HCT116 (cell line): ENCODE measurements around the gene ZNF20. TPM values are rescaled to one million over a fixed set of nuclear protein-coding genes. Genes with fewer than 3 reads are reported as not detected.

Source experiments
- ATAC-seq: fragments of 200-7000 bp; cut with Tn5 transposase; 2 replicates; pipeline ENCODE4 v1.9.1; 2020; ENCODE audit warnings: mild to moderate bottlenecking, moderate library complexity
- BruUV-seq: library from RNA; stranded (reverse); fragments of 400-500 nt; replicated peaks from 2 replicates; lab custom pipeline; 2021; lab: Mats Ljungman, UMichigan
- CTCF ChIA-PET: fragments of 300-600 bp; sonication (Branson Sonifier 250); formaldehyde crosslinking; loops from one replicate; lab custom pipeline; 2021; ENCODE audit warnings: antibody characterized with exemption; lab: Charles Lee
- POLR2A ChIA-PET: fragments of 300-600, 350-600 bp; sonication (Branson Sonifier 250); formaldehyde crosslinking; loops from one replicate; lab custom pipeline; 2021; ENCODE audit warnings: antibody characterized with exemption; lab: Charles Lee
- RAD21 ChIA-PET, 2 experiments: fragments of 300-600 bp; sonication (Branson Sonifier 250); formaldehyde crosslinking; loops; one replicate each; lab custom pipeline; 2023; ENCODE audit warnings: low total read pairs in 2 of 2; ENCODE audit not compliant: uncharacterized antibody in 2 of 2, unreplicated experiment in 2 of 2, low non-redundant PET in 1 of 2; lab: Charles Lee
- DNase-seq: peaks from one replicate; pipeline ENCODE4 v3.0.0-alpha.2; 2010; ENCODE audit warnings: low read depth, low spot score
- H2AFZ ChIP-seq: fragments of 200-600 bp; shearing (Covaris generic), sonication (generic); 2 replicates; pipeline ENCODE4 v1.6.1; 2017; ENCODE audit warnings: low read depth, mixed run types, mixed read lengths, antibody characterized with exemption, low read length; ENCODE audit not compliant: poor library complexity, severe bottlenecking
- H3K27ac ChIP-seq: 2 replicates; pipeline ENCODE4 v1.5.1; 2012; ENCODE audit warnings: low read depth, low read length
- H3K27me3 ChIP-seq: fragments of 200-600 bp; sonication (generic); 2 replicates; pipeline ENCODE4 v1.6.1; 2016; ENCODE audit warnings: mixed run types, low read length, mixed read lengths; ENCODE audit not compliant: insufficient read depth
- H3K36me3 ChIP-seq, 2 experiments: fragments of 200-500 bp in 1 of 2; fragments of 200-600 bp in 1 of 2; sonication (Bioruptor generic) in 1 of 2; sonication (generic) in 1 of 2; 2 replicates each; pipeline versions ENCODE4 v1.5.1 to v1.6.1; 2014 to 2016; ENCODE audit warnings: low read length in 2 of 2, inconsistent platforms in 1 of 2, mixed read lengths in 1 of 2, mixed run types in 1 of 2; ENCODE audit not compliant: insufficient read depth in 2 of 2, control insufficient read depth in 1 of 2
- H3K4me1 ChIP-seq, 2 experiments: fragments of 200-600 bp in 1 of 2; sonication (generic) in 1 of 2; 2 replicates each; pipeline versions ENCODE4 v1.5.1 to v1.6.1; 2012 to 2017; ENCODE audit warnings: low read length in 2 of 2, inconsistent platforms in 1 of 2, mild to moderate bottlenecking in 1 of 2, mixed read lengths in 1 of 2, mixed run types in 1 of 2, moderate library complexity in 1 of 2; ENCODE audit not compliant: insufficient read depth in 2 of 2, control insufficient read depth in 1 of 2
- H3K4me2 ChIP-seq: fragments of 200-600 bp; sonication (generic); 2 replicates; pipeline ENCODE4 v1.6.1; 2017; ENCODE audit warnings: mixed run types, low read length, mixed read lengths
- H3K4me3 ChIP-seq, 2 experiments: fragments of 200-600 bp in 1 of 2; sonication (generic) in 1 of 2; replicated peaks in 1 of 2; 2 replicates each; pipeline ENCODE4 v1.5.1; 2011 to 2016; ENCODE audit warnings: low read length in 2 of 2, control low read depth in 1 of 2, low read depth in 1 of 2, mild to moderate bottlenecking in 1 of 2, mixed read lengths in 1 of 2, mixed run types in 1 of 2
- H3K79me2 ChIP-seq: fragments of 200-600 bp; sonication (generic); 2 replicates; pipeline ENCODE4 v1.6.1; 2017; ENCODE audit warnings: mild to moderate bottlenecking, mixed run types, low read length, moderate library complexity, mixed read lengths; ENCODE audit not compliant: insufficient read depth
- H3K9ac ChIP-seq: fragments of 200-600 bp; sonication (generic); 2 replicates; pipeline ENCODE4 v1.6.1; 2016; ENCODE audit warnings: low read length, mixed read lengths
- H3K9me2 ChIP-seq: fragments of 200-600 bp; sonication (generic), shearing (Covaris generic); 2 replicates; pipeline ENCODE4 v1.6.1; 2017; ENCODE audit warnings: mixed run types, mild to moderate bottlenecking, moderate library complexity; ENCODE audit not compliant: insufficient read depth
- H3K9me3 ChIP-seq, 2 experiments: fragments of 200-500 bp in 1 of 2; fragments of 200-600 bp in 1 of 2; sonication (Bioruptor generic) in 1 of 2; sonication (generic) in 1 of 2; 2 replicates each; pipeline ENCODE4 v1.6.1; 2014 to 2017; ENCODE audit warnings: low read length in 2 of 2, mixed read lengths in 2 of 2, inconsistent platforms in 1 of 2, low read depth in 1 of 2, mild to moderate bottlenecking in 1 of 2, mixed run types in 1 of 2, moderate library complexity in 1 of 2; ENCODE audit not compliant: control insufficient read depth in 1 of 2, insufficient read depth in 1 of 2
- H4K20me1 ChIP-seq: fragments of 200-600 bp; sonication (generic), shearing (Covaris generic); 2 replicates; pipeline ENCODE4 v1.6.1; 2017; ENCODE audit warnings: mixed run types, mild to moderate bottlenecking, moderate library complexity; ENCODE audit not compliant: insufficient read depth
- ELF1 ChIP-seq: IDR thresholded peaks from 2 replicates; pipeline ENCODE4 v1.6.1; 2012; ENCODE audit warnings: low read depth, borderline replicate concordance
- FOSL1 ChIP-seq: IDR thresholded peaks from 2 replicates; pipeline ENCODE4 v1.6.1; 2012; ENCODE audit warnings: low read depth
- JUND ChIP-seq: IDR thresholded peaks from 2 replicates; pipeline ENCODE4 v1.6.1; 2012
- SRF ChIP-seq: IDR thresholded peaks from 2 replicates; pipeline ENCODE4 v1.6.1; 2012; ENCODE audit warnings: low read depth
- TCF7L2 ChIP-seq: IDR thresholded peaks from 2 replicates; pipeline ENCODE4 v1.7.0; 2011; ENCODE audit warnings: borderline replicate concordance, inconsistent platforms; ENCODE audit not compliant: insufficient read depth, insufficient read length; ENCODE audit errors: extremely low read depth
- ZNF274 ChIP-seq: fragments of 200-500 bp; sonication (Bioruptor generic); IDR thresholded peaks from 2 replicates; pipeline ENCODE4 v1.6.1; 2014; ENCODE audit warnings: mild to moderate bottlenecking, low read depth, low read length, inconsistent platforms
- intact Hi-C: fragments of 100-400 bp; cut with micrococcal nuclease; formaldehyde crosslinking; loops from 2 replicates; pipeline ENCODE4 v1.10.0; 2022
- total RNA-seq: library from RNA; stranded (reverse); gene quantifications from one replicate; pipeline ENCODE4 v1.2.1, GENCODE V29; 2021; ENCODE audit not compliant: unreplicated experiment

ZNF20 gene
- total RNA-seq, 1 experiment from 2014 or later = 1.0 TPM

GRCh38 chr19:12145348-12145747, 5.2 kb upstream of the ZNF20 start:
- Histone ChIP-seq H3K4me3 (no peak overlapping the region), H3K9me2 (no peaks in the 10 kb centered on the region), H2AFZ (no peak overlapping the region), H3K9ac (no peak overlapping the region), H3K27me3 (no peaks in the 10 kb centered on the region), H3K79me2 (no peaks in the 10 kb centered on the region), H4K20me1 (no peaks in the 10 kb centered on the region), H3K9me3 (peaks cover 13 to 15% of the 10 kb centered on the region in 2 experiments; a peak in 2 of 4 replicates), H3K4me1 (no peaks in the 10 kb centered on the region)
- no TSS peak for BruUV-seq
- POLR2A ChIA-PET = no interaction called here
- TF ChIP-seq ZNF274 (peak; percentile 37; the same call in 1 of the 2 replicates), SRF (no peak)
- TF ChIP-seq, all 23 proteins: peak for 1
- ChIA-PET RAD21 (no interaction called here), CTCF (no interaction called here)
- intact Hi-C loops = no loop called here
- H3K36me3 ChIP-seq = no peaks in the 10 kb centered on the region
- H3K27ac ChIP-seq = no peak overlapping the region
- ATAC-seq = no peak
- no peak overlapping the region for H3K4me2 ChIP-seq
- DNase-seq = no peak

- intact Hi-C loops = loop anchor here (1.0 kb wide), 2 partner anchors 218 to 260 kb away; no protein-coding TSS in a partner anchor
- BruUV-seq = no TSS peak
- H3K4me3 ChIP-seq = no peak overlapping the region
- DNase-seq (no peak), ATAC-seq (no peak)
- H3K79me2 ChIP-seq = no peaks in the 10 kb centered on the region
- no peaks in the 10 kb centered on the region for H3K9me2 ChIP-seq
- RAD21 ChIA-PET = no interaction called here
- no peak overlapping the region for H3K9ac ChIP-seq
- H2AFZ ChIP-seq = no peak overlapping the region
- no peaks in the 10 kb centered on the region for H4K20me1 ChIP-seq
- peak overlapping the region; percentile 60; the same call in 1 of the 2 replicates for H3K4me2 ChIP-seq
- no peak overlapping the region for H3K27ac ChIP-seq
- CTCF ChIA-PET = no interaction called here
- TF ChIP-seq JUND (no peak), TCF7L2 (no peak), ELF1 (no peak), FOSL1 (no peak)
- POLR2A ChIA-PET = no interaction called here
- no peaks in the 10 kb centered on the region for H3K27me3 ChIP-seq
- peaks cover 13 to 16% of the 10 kb centered on the region in 2 experiments; a peak in 2 of 4 replicates for H3K9me3 ChIP-seq
- no peaks in the 10 kb centered on the region for H3K4me1 ChIP-seq
- no peaks in the 10 kb centered on the region for H3K36me3 ChIP-seq
These were observed 1.2 kb upstream of the ZNF20 start for GRCh38 chr19:12141405-12141736.
